Vagina (tissue), 2 donors: ENCODE data around the gene ENGASE.

ENCODE experiments used
- CTCF ChIP-seq, 3 experiments: fragments of 450-650 bp in 2 of 3; fragments of 200-600 bp in 1 of 3; sonication (generic) in 1 of 3; IDR thresholded peaks; one replicate each; pipeline ENCODE4 v1.5.1; 2017 to 2019; ENCODE audit warnings: antibody characterized with exemption in 3 of 3, mild to moderate bottlenecking in 2 of 3, moderate library complexity in 2 of 3
- POLR2A ChIP-seq, 2 donors: fragments of 450-650 bp; IDR thresholded peaks; one replicate each; pipeline ENCODE4 v1.6.1; 2017; ENCODE audit warnings: antibody characterized with exemption in 2 of 2, mild to moderate bottlenecking in 2 of 2, moderate library complexity in 2 of 2

- TF ChIP-seq CTCF (IDR thresholded peaks at IDR 0.05): no peak
- no peak for TF ChIP-seq POLR2A (IDR thresholded peaks at IDR 0.05)
Measured at GRCh38 chr17:79052131-79052530, 22.5 kb upstream of the ENGASE start.
